Mesothelial cell of epicardium (in vitro differentiated cells): ENCODE data around the gene E2F7. TPM values are rescaled to one million over a fixed set of nuclear protein-coding genes. Genes with fewer than 3 reads are reported as not detected.

ENCODE experiments used
- DNase-seq, 2 experiments: peaks; one replicate each; pipeline ENCODE4 v3.0.0; 2021; ENCODE audit warnings: low spot score in 2 of 2; ENCODE audit not compliant: unreplicated experiment in 2 of 2
- H3K27ac Mint-ChIP-seq: 2 replicates; pipeline ENCODE4 v1.8.0; 2021; ENCODE audit warnings: mixed read lengths
- H3K27me3 Mint-ChIP-seq: 2 replicates; pipeline ENCODE4 v1.8.0; 2021; ENCODE audit warnings: low read depth, mixed read lengths
- H3K36me3 Mint-ChIP-seq: 2 replicates; pipeline ENCODE4 v1.8.0; 2021; ENCODE audit warnings: mixed read lengths
- H3K4me1 Mint-ChIP-seq: 2 replicates; pipeline ENCODE4 v1.8.0; 2021; ENCODE audit warnings: mixed read lengths
- H3K4me3 Mint-ChIP-seq: 2 replicates; pipeline ENCODE4 v1.8.0; 2021; ENCODE audit warnings: mild to moderate bottlenecking, moderate library complexity, mixed read lengths
- H3K9me3 Mint-ChIP-seq: 2 replicates; pipeline ENCODE4 v1.8.0; 2021; ENCODE audit warnings: mixed read lengths
- CTCF ChIP-seq: fragments of 200-600 bp; sonication (generic); IDR thresholded peaks from one replicate; pipeline ENCODE4 v1.5.0; 2021; ENCODE audit warnings: antibody characterized with exemption; ENCODE audit not compliant: unreplicated experiment
- total RNA-seq: library from RNA; stranded (reverse); gene quantifications from 3 replicates; pipeline ENCODE4 v1.2.1, GENCODE V29; 2021

E2F7 gene
- total RNA-seq, 1 donor from 2014 or later, result 7.7 TPM

DNA sequence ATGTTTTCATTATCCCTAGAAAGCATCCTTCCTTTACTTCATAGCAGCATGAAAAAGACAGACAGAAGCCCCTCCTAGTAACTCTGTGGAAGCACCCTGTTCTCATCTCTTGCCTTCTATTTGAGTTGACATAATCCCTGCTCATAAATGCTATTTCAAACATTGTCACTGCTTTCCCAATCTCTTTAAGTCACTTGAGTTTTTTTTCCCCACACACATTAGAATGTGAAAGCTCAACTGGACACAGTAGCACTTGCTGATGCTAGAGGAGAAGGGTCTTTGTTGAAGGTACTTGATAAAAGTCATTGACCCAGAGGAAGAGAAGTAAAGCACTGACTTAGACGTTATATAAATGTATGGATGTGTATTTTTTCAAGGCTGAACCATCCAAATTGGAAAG lies 3.0 kb downstream of the E2F7 start:
- DNase-seq, result no peak
- no peaks in the 10 kb centered on the region for H3K27me3 Mint-ChIP-seq
- peaks cover 9% of the 10 kb centered on the region for H3K4me1 Mint-ChIP-seq
- no peak overlapping the region for H3K4me3 Mint-ChIP-seq
- no peaks in the 10 kb centered on the region for H3K9me3 Mint-ChIP-seq
- H3K27ac Mint-ChIP-seq, result no peak overlapping the region
- no peak for TF ChIP-seq CTCF
- H3K36me3 Mint-ChIP-seq, result no peaks in the 10 kb centered on the region

DNA sequence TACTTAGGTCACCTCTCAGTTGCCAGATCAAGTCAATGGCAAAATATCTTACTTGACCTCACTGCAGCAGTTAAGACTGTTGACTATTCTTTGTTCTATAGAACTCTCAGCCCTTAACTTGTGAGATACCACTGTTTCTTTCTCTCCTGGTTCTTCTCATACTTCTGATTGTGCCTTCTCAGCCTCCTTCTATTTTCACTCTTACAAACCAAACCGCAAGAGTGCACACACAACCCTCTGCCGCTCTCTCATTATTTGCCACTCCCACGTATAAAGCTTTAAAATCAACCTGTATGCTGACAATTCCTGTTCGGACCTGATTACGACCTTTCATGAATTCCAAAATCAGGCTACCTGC lies 4.5 kb downstream of the E2F7 start:
- Mint-ChIP-seq H3K27me3 (no peaks in the 10 kb centered on the region), H3K4me1 (peaks cover 5% of the 10 kb centered on the region), H3K9me3 (no peaks in the 10 kb centered on the region), H3K36me3 (no peaks in the 10 kb centered on the region), H3K4me3 (no peak overlapping the region), H3K27ac (no peak overlapping the region)
- no peak for TF ChIP-seq CTCF
- DNase-seq, result no peak

GRCh38 chr12:77060136-77060882 lies 5.1 kb downstream of the E2F7 start:
- DNase-seq, result no peak
- H3K27me3 Mint-ChIP-seq, result no peaks in the 10 kb centered on the region
- no peaks in the 10 kb centered on the region for H3K9me3 Mint-ChIP-seq
- no peak for TF ChIP-seq CTCF
- peaks cover 5% of the 10 kb centered on the region for H3K4me1 Mint-ChIP-seq
- no peak overlapping the region for H3K4me3 Mint-ChIP-seq
- no peak overlapping the region for H3K27ac Mint-ChIP-seq
- H3K36me3 Mint-ChIP-seq, result no peaks in the 10 kb centered on the region

DNA sequence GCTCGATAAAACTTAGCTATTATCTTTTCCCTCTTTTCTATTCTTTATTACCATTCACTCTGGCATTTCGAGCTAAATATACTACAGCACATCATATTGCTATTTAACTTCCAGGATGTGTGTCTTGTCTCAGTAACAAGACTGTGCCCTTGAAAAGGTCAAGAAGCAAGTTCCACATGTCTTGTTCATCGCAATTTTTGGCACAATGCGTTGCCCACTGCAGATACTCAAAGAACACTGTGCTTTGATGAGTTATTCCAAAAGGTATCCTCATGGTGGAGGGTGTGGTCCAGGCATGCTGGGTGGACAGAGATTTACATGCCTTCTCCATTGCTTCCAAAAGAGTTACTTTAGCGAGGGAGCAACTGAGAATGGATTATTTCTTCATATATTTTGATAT lies 6.6 kb downstream of the E2F7 start:
- TF ChIP-seq CTCF, result no peak
- Mint-ChIP-seq H3K36me3 (no peaks in the 10 kb centered on the region), H3K9me3 (no peaks in the 10 kb centered on the region), H3K27ac (no peak overlapping the region), H3K27me3 (no peaks in the 10 kb centered on the region), H3K4me3 (no peak overlapping the region), H3K4me1 (no peaks in the 10 kb centered on the region)
- no peak for DNase-seq

GRCh38 chr12:77054851-77055250 lies 10.5 kb downstream of the E2F7 start:
- H3K27me3 Mint-ChIP-seq, result no peaks in the 10 kb centered on the region
- peaks cover 9% of the 10 kb centered on the region for H3K4me1 Mint-ChIP-seq
- DNase-seq, result no peak
- H3K27ac Mint-ChIP-seq, result no peak overlapping the region
- TF ChIP-seq CTCF, result no peak
- H3K9me3 Mint-ChIP-seq, result no peaks in the 10 kb centered on the region
- H3K36me3 Mint-ChIP-seq, result peaks cover 5% of the 10 kb centered on the region
- H3K4me3 Mint-ChIP-seq, result no peak overlapping the region

DNA sequence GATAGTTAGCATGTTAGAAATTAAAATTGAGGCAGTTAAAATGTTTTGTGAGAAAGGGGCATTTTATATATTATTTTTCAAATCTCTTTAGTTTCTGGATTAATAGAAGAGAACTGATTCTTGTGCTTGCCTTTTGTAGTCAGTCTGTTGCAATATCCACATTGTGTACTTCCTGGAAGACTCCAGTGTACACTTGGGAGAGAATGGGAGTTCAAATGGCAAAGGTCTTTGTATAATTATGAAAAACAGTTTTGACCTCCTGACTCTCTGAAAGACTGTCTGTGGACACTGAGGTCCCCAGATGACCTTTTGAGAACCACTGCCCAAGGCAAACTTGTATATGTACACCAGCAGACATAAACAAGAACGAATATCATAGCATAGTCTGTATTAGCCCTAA lies 12.1 kb downstream of the E2F7 start:
- H3K36me3 Mint-ChIP-seq, result peaks cover 9% of the 10 kb centered on the region
- H3K27me3 Mint-ChIP-seq, result no peaks in the 10 kb centered on the region

More for the DNA sequence above, 12.1 kb downstream of the E2F7 start:
- H3K9me3 Mint-ChIP-seq, result no peaks in the 10 kb centered on the region
- H3K27ac Mint-ChIP-seq, result no peak overlapping the region
- peaks cover 11% of the 10 kb centered on the region for H3K4me1 Mint-ChIP-seq
- no peak for TF ChIP-seq CTCF
- no peak for DNase-seq
- H3K4me3 Mint-ChIP-seq, result no peak overlapping the region
